GM18505 (cell line): Measurements from ENCODE around the gene SLCO1B3.

ENCODE experiments used
- ATAC-seq: cut with Tn5 transposase; IDR thresholded peaks from one replicate; pipeline ENCODE4 v1.9.1; 2021; ENCODE audit not compliant: unreplicated experiment
- POLR2A ChIP-seq: IDR thresholded peaks from 4 replicates; pipeline ENCODE4 v1.6.1; 2011; ENCODE audit warnings: borderline replicate concordance; ENCODE audit not compliant: insufficient read depth, insufficient read length; ENCODE audit errors: extremely low read depth

The SLCO1B3 gene

GRCh38 chr12:20822925-20823324 is 12.4 kb downstream of the SLCO1B3 start:
- ATAC-seq, result no peak
- no peak for TF ChIP-seq POLR2A

GRCh38 chr12:20829919-20830318 is 19.4 kb downstream of the SLCO1B3 start:
- TF ChIP-seq POLR2A, result no peak
- ATAC-seq, result no peak

- no peak for TF ChIP-seq POLR2A
Measured at GRCh38 chr12:20830456-20830855, 20.0 kb downstream of the SLCO1B3 start.

GRCh38 chr12:20832911-20833310 is 22.4 kb downstream of the SLCO1B3 start:
- no peak for ATAC-seq
- TF ChIP-seq POLR2A, result no peak

More at GRCh38 chr12:20830456-20830855, 20.0 kb downstream of the SLCO1B3 start:
- ATAC-seq, result no peak

- no peak for TF ChIP-seq POLR2A
Measured at GRCh38 chr12:20852649-20853048, 42.1 kb downstream of the SLCO1B3 start.

GRCh38 chr12:20863056-20863455 is 52.6 kb downstream of the SLCO1B3 start:
- no peak for TF ChIP-seq POLR2A
- ATAC-seq, result no peak

More at GRCh38 chr12:20852649-20853048, 42.1 kb downstream of the SLCO1B3 start:
- no peak for ATAC-seq

GRCh38 chr12:20865873-20866272 is 55.4 kb downstream of the SLCO1B3 start:
- no peak for ATAC-seq
- TF ChIP-seq POLR2A, result no peak

GRCh38 chr12:20868277-20868676 is 57.8 kb downstream of the SLCO1B3 start:
- no peak for ATAC-seq
- TF ChIP-seq POLR2A, result no peak

GRCh38 chr12:20883288-20883687 is 72.8 kb downstream of the SLCO1B3 start:
- no peak for TF ChIP-seq POLR2A
- no peak for ATAC-seq

- no peak for TF ChIP-seq POLR2A
- no peak for ATAC-seq
Measured at GRCh38 chr12:20885116-20885515, 74.6 kb downstream of the SLCO1B3 start.

- no peak for ATAC-seq
- TF ChIP-seq POLR2A, result no peak
Measured at GRCh38 chr12:20885552-20885951, 75.0 kb downstream of the SLCO1B3 start.

GRCh38 chr12:20917269-20917668 is 106.8 kb downstream of the SLCO1B3 start:
- no peak for ATAC-seq
- no peak for TF ChIP-seq POLR2A

GRCh38 chr12:20917819-20918218 is 107.3 kb downstream of the SLCO1B3 start:
- no peak for ATAC-seq
- no peak for TF ChIP-seq POLR2A

- ATAC-seq, result no peak
- no peak for TF ChIP-seq POLR2A
Measured at GRCh38 chr12:20931894-20932293, 121.4 kb downstream of the SLCO1B3 start.

GRCh38 chr12:20946732-20947131 is 136.2 kb downstream of the SLCO1B3 start:
- no peak for ATAC-seq
- no peak for TF ChIP-seq POLR2A
